NT2/D1 (cell line): ENCODE results near the gene KLHL29.

ENCODE experiments used
- SUZ12 ChIP-seq: IDR thresholded peaks from 2 replicates; pipeline ENCODE4 v1.6.1; 2011; ENCODE audit not compliant: insufficient read length, insufficient read depth; ENCODE audit errors: extremely low read depth
- YY1 ChIP-seq: IDR thresholded peaks from 2 replicates; pipeline ENCODE4 v1.6.1; 2011; ENCODE audit not compliant: insufficient read length, insufficient read depth
- ZNF274 ChIP-seq: IDR thresholded peaks from 2 replicates; pipeline ENCODE4 v1.6.1; 2011; ENCODE audit warnings: mild to moderate bottlenecking, low read depth, low read length

DNA sequence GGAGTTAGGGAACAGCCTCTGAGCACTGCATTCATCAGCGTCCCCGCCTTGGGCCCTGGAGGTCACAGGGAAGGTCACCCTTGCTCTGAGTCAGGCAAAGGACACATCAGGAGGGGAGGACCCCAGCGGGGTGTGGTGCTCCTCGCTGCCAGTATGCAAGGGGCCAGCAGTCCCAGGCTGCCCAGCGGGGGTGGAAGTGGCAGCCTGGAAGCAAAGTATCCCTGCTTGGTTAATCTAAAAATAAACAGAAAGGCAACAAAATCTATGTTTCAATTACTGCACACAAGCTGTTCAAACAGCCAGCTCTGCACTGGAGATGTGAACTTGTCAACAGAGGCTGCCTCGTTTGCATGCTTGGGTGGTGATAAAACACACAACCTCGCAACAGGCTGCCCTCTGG lies 164.1 kb downstream of the KLHL29 start:
- TF ChIP-seq ZNF274 (no peak), YY1 (no peak), SUZ12 (no peak)
